ENCODE results near the gene IRX6. TPM values are rescaled to one million over a fixed set of nuclear protein-coding genes. Genes with fewer than 3 reads are reported as not detected.

IRX6 gene
- total and polyA plus RNA-seq, 2 of the 8 experiments (the other 6 are each of a cell fraction or from before 2014, with no cell fraction given) = 0.61 TPM; not detected in 1

- H2BK12ac ChIP-seq (ENCODE audit: low read depth, low read length) = no peak overlapping the region
- no peak overlapping the region for H2AK5ac ChIP-seq (ENCODE audit: low read depth, low read length)
- ChIA-PET CTCF (ENCODE audit: partially characterized antibody) (interaction anchor here (0.5 to 1.1 kb wide), 3 partner anchors 19 to 400 kb away, joined by 3 read pairs; partner anchors contain the start of gene IRX6), POLR2A (ENCODE audit: partially characterized antibody) (no interaction called here)
- no peak overlapping the region for H2AFZ ChIP-seq (ENCODE audit: low read length)
- no peaks in the 10 kb centered on the region for H3K9me3 ChIP-seq (ENCODE audit: insufficient read depth in 2 of 2, low read depth in 1 of 2, low read length in 1 of 2)
- 92% methylated on average over 3 of the region's 3 CpGs; no CpG with 5 or more reads in 1 of the 2 experiments for WGBS, 2 experiments (ENCODE audit: extremely low coverage in 1 of 2, insufficient coverage in 1 of 2, insufficient read length in 1 of 2, insufficient replicate concordance in 2 of 2, low coverage in 1 of 2, low lambda C conversion rate in 2 of 2, missing lambda C conversion rate in 1 of 2)
- H3K14ac ChIP-seq (ENCODE audit: insufficient read length) = no peak overlapping the region
- H2BK15ac ChIP-seq (ENCODE audit: low read length) = no peak overlapping the region
- no peaks in the 10 kb centered on the region for H3K79me2 ChIP-seq (ENCODE audit: control insufficient read depth in 1 of 2, insufficient read depth in 2 of 2, low read length in 2 of 2)
- H3K23ac ChIP-seq (ENCODE audit: insufficient read length) = no peak overlapping the region
- no peak for FAIRE-seq
- no peaks in the 10 kb centered on the region; a peak in 1 of 8 replicates for H3K36me3 ChIP-seq (ENCODE audit: control insufficient read depth in 2 of 4, insufficient read depth in 4 of 4, low read length in 3 of 4)
- no peak overlapping the region for H3K9ac ChIP-seq (replicated peaks in 1 of 4; ENCODE audit: extremely low read depth in 1 of 4, low read depth in 3 of 4, low read length in 3 of 4)
- H4K91ac ChIP-seq (replicated peaks; ENCODE audit: insufficient read length, low read length) = no peak overlapping the region
- H4K8ac ChIP-seq (ENCODE audit: extremely low read depth, insufficient read depth, low read length) = no peak overlapping the region
- no peaks in the 10 kb centered on the region for H3K23me2 ChIP-seq (ENCODE audit: low read depth, low read length)
- no peak overlapping the region for H3K27ac ChIP-seq (ENCODE audit: low read depth, low read length)
- no peaks in the 10 kb centered on the region for H3K27me3 ChIP-seq (replicated peaks in 1 of 4; ENCODE audit: control insufficient read depth in 3 of 4, extremely low read depth in 1 of 4, insufficient read depth in 3 of 4, low read length in 3 of 4)
- H4K5ac ChIP-seq (ENCODE audit: insufficient read length, low read depth, low read length) = no peak overlapping the region
- no peak overlapping the region for H3K4ac ChIP-seq (replicated peaks; ENCODE audit: insufficient read length, low read depth, low read length)
- no peak overlapping the region for H2BK5ac ChIP-seq (ENCODE audit: low read depth, low read length)
- no peak overlapping the region for H3K56ac ChIP-seq (replicated peaks; ENCODE audit: insufficient read length, low read depth, low read length)
- no peak overlapping the region for H3K4me3 ChIP-seq (ENCODE audit: extremely low read depth in 1 of 4, insufficient read depth in 2 of 4, low read depth in 3 of 4, low read length in 4 of 4)
- no peaks in the 10 kb centered on the region for H3K4me1 ChIP-seq (replicated peaks in 1 of 4; ENCODE audit: control insufficient read depth in 3 of 4, insufficient read depth in 4 of 4, low read length in 3 of 4)
- no peak overlapping the region for H3K18ac ChIP-seq (ENCODE audit: extremely low read depth, low read length)
- no peak overlapping the region for H2BK120ac ChIP-seq (replicated peaks; ENCODE audit: low read depth, low read length)
- H4K20me1 ChIP-seq (replicated peaks in 1 of 2; ENCODE audit: control insufficient read depth in 1 of 2, insufficient read depth in 2 of 2, low read length in 2 of 2) = no peaks in the 10 kb centered on the region
- no peak for DNase-seq (ENCODE audit: low read depth in 1 of 2, low spot score in 2 of 2)
- H2BK20ac ChIP-seq (ENCODE audit: low read length) = no peak overlapping the region
- no peak overlapping the region for H3K4me2 ChIP-seq (ENCODE audit: insufficient read depth in 1 of 2, low read depth in 2 of 2, low read length in 2 of 2)
- no peaks in the 10 kb centered on the region for H3K79me1 ChIP-seq (ENCODE audit: low read depth, low read length)
- TF ChIP-seq CTBP2 (IDR thresholded peaks at IDR 0.05; ENCODE audit: borderline replicate concordance, insufficient read depth, insufficient read length, low read length) (no peak), CEBPB (IDR thresholded peaks at IDR 0.05; ENCODE audit: low read depth, low read length) (no peak), ATF2 (IDR thresholded peaks at IDR 0.05; ENCODE audit: low read length) (no peak), ASH2L (IDR thresholded peaks at IDR 0.05; ENCODE audit: low read length) (no peak), BCL11A (IDR thresholded peaks at IDR 0.05; ENCODE audit: low read depth in 2 of 2, low read length in 2 of 2) (no peak), JUND (IDR thresholded peaks at IDR 0.05; ENCODE audit: low read length) (no peak), FOSL1 (IDR thresholded peaks at IDR 0.05; ENCODE audit: insufficient read depth, low read depth, low read length) (no peak), EGR1 (IDR thresholded peaks at IDR 0.05; ENCODE audit: borderline replicate concordance, low read depth, low read length) (no peak), POLR2AphosphoS5 (IDR thresholded peaks at IDR 0.05; ENCODE audit: low read depth, low read length) (no peak), E2F6 (IDR thresholded peaks at IDR 0.05) (no peak), RXRA (IDR thresholded peaks at IDR 0.05; ENCODE audit: insufficient read depth, low read depth, low read length) (no peak), KDM4A (IDR thresholded peaks at IDR 0.05; ENCODE audit: low read depth, low read length, severe bottlenecking) (no peak)
Observed at GRCh38 chr16:55357241-55357640, 33.2 kb downstream of the IRX6 start.
